ENCODE data around the gene TGFBR3L. TPM values are rescaled to one million over a fixed set of nuclear protein-coding genes. Genes with fewer than 3 reads are reported as not detected.
A peak's percentile ranks its signal among the peaks of the same experiment; 100 is the strongest.

Gene TGFBR3L
- total and polyA plus RNA-seq, 2 of the 13 experiments (the other 11 are each of a cell fraction or from before 2014, with no cell fraction given): 0.20 to 1.0 TPM

DNA sequence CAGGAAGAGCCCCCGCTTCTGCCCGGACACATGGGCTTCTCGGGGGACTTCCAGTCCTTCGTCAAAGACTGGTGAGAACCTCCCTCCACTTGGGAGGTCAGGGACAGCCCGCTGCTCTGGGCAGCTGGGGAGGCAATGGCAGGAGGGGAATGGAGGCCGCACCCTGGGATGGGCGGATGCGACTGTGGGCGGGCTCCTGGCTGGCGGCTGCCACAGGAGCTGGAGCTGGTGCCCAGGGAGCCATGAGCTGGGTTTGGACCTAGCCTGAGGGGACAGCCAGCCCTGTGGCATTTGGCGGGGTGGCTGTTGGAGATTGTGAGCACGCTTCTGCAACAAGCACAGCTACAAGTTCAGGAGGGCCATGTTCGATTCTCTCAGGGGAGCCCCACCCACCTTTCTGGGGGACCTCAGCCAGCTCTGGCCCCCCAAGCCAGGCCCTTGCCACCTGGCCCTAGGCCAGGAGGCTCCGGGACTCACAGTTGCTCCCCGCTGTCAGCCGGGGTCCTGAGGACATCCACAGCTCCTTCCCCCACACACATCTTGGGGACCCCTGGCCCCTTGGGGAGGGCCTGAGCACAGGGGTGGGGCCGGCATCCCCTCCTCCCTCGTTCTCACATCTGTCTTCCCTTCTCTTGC lies 3.0 kb upstream of the TGFBR3L start:
- no peaks in the 10 kb centered on the region for H3K27me3 ChIP-seq (ENCODE audit: control insufficient read depth in 1 of 2, insufficient read depth in 2 of 2, low read length in 2 of 2)
- no peak overlapping the region for H3K27ac ChIP-seq (ENCODE audit: extremely low read length, insufficient read depth, low read length)
- no TSS peak for BruUV-seq (replicated peaks)
- peaks cover 2% of the 10 kb centered on the region for H3K79me2 ChIP-seq (ENCODE audit: insufficient read depth, low read length)
- no peaks in the 10 kb centered on the region for H3K9me3 ChIP-seq (ENCODE audit: low read length)
- H3K9ac ChIP-seq (ENCODE audit: insufficient read depth, low read depth, low read length): no peak overlapping the region
- peaks cover 4 to 20% of the 10 kb centered on the region in 2 experiments; a peak in 3 of 5 replicates for H3K36me3 ChIP-seq (replicated peaks in 1 of 2; ENCODE audit: control insufficient read depth in 1 of 2, insufficient read depth in 2 of 2, low read length in 2 of 2)
- POLR2A ChIA-PET: interaction anchor here (1.9 to 2.6 kb wide), 2 partner anchors 8 to 9 kb away, joined by 6 to 8 read pairs; partner anchors contain the start of genes MAP2K7 and SNAPC2
- no peak overlapping the region for H3K4me3 ChIP-seq (replicated peaks in 1 of 3; ENCODE audit: insufficient read depth in 1 of 3, low read depth in 2 of 3, low read length in 3 of 3)
- H3K4me2 ChIP-seq (ENCODE audit: low read depth, low read length): no peak overlapping the region
- peaks cover 3% of the 10 kb centered on the region; the same call in 1 of the 2 replicates for H4K20me1 ChIP-seq (ENCODE audit: insufficient read depth, low read length)
- TF ChIP-seq ZNF773 (CRISPR knock-in tag; IDR thresholded peaks at IDR 0.05; ENCODE audit: borderline replicate concordance): no peak
- peak; percentile 61 for TF ChIP-seq AGO2 (optimal IDR thresholded peaks at IDR 0.05; ENCODE audit: low read depth, low read length)
- CTCF ChIA-PET (ENCODE audit: low intra/inter-chr PET ratio, low total read pairs): no interaction called here
- H3K4me1 ChIP-seq (ENCODE audit: insufficient read depth, low read length): peaks cover 11% of the 10 kb centered on the region
- no peak overlapping the region for H2AFZ ChIP-seq (ENCODE audit: low read length)
- in situ Hi-C loops (cut with HindIII; ENCODE audit: extremely low pct_ligation_motif_present, low pct_unique_long_range_greater_than_20kb) (no loop called here), intact Hi-C loops (cut with micrococcal nuclease; ENCODE audit: unreplicated experiment) (no loop called here)
- WGBS (ENCODE audit: low lambda C conversion rate): 96% methylated on average over 7 of the region's 18 CpGs
- no peak for ATAC-seq
- FAIRE-seq: no peak
- DNase-seq (ENCODE audit: low spot score): no peak

DNA sequence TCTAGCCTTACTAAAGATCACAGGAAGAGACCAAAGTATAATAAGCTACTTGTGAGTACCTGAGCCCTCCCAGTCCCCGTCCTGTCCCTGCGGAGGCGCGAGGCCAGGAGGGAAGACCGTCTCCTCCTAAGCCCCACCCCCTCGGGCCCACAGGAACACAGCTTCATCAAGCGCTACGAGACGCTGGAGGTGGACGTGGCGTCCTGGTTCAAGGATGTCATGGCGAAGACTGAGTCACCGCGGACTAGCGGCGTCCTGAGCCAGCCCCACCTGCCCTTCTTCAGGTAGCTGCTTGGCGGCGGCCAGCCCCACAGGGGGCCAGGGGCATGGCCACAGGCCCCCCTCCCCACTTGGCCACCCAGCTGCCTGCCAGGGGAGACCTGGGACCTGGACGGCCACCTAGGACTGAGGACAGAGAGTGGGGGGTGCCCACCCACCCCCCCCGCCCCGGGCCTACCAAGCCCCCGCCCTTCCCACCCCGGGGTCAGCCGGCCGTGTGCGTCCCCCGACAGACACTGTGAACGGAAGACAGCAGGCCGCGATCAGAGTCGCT lies 2.4 kb upstream of the TGFBR3L start:
- TF ChIP-seq ZNF225 (CRISPR knock-in tag; IDR thresholded peaks at IDR 0.05): no peak
- no peak for TF ChIP-seq RAD21 (CRISPR knock-in tag; IDR thresholded peaks at IDR 0.05)
- no peak for TF ChIP-seq RFXANK (CRISPR knock-in tag; IDR thresholded peaks at IDR 0.05)
- no peak for TF ChIP-seq EZH2 (conservative IDR thresholded peaks at IDR 0.05; ENCODE audit: low read depth, low read length)
- TF ChIP-seq ZNF629 (CRISPR knock-in tag; conservative IDR thresholded peaks at IDR 0.05): no peak
- TF ChIP-seq ZNF510 (CRISPR knock-in tag; IDR thresholded peaks at IDR 0.05; ENCODE audit: low read depth): no peak
- TF ChIP-seq GATA4 (IDR thresholded peaks at IDR 0.05; ENCODE audit: borderline replicate concordance, low read depth): no peak
- no peaks in the 10 kb centered on the region for H3K27me3 ChIP-seq (ENCODE audit: control insufficient read depth in 1 of 2, insufficient read depth in 2 of 2, low read length in 2 of 2)
- intact Hi-C loops (cut with micrococcal nuclease; ENCODE audit: unreplicated experiment) (no loop called here), in situ Hi-C loops (cut with HindIII; ENCODE audit: extremely low pct_ligation_motif_present, low pct_unique_long_range_greater_than_20kb) (no loop called here)
- DNase-seq (ENCODE audit: low spot score): no peak
- no peak overlapping the region for H3K4me3 ChIP-seq (replicated peaks in 1 of 3; ENCODE audit: insufficient read depth in 1 of 3, low read depth in 2 of 3, low read length in 3 of 3)
- ChIA-PET CTCF (ENCODE audit: low intra/inter-chr PET ratio, low total read pairs) (no interaction called here), POLR2A (interaction anchor here (1.9 to 2.6 kb wide), 2 partner anchors 8 to 9 kb away, joined by 6 to 8 read pairs; partner anchors contain the start of genes MAP2K7 and SNAPC2)
- no peak overlapping the region for H3K9ac ChIP-seq (ENCODE audit: insufficient read depth, low read depth, low read length)
- ATAC-seq: no peak
- H3K79me2 ChIP-seq (ENCODE audit: insufficient read depth, low read length): no peaks in the 10 kb centered on the region
- H3K36me3 ChIP-seq (replicated peaks in 1 of 2; ENCODE audit: control insufficient read depth in 1 of 2, insufficient read depth in 2 of 2, low read length in 2 of 2): peaks cover 4 to 20% of the 10 kb centered on the region in 2 experiments; a peak in 3 of 5 replicates
- no peak for FAIRE-seq
- H3K9me3 ChIP-seq (ENCODE audit: low read length): no peaks in the 10 kb centered on the region
- no peak overlapping the region for H3K27ac ChIP-seq (ENCODE audit: extremely low read length, insufficient read depth, low read length)
- BruUV-seq (replicated peaks): no TSS peak
- H4K20me1 ChIP-seq (ENCODE audit: insufficient read depth, low read length): peaks cover 3% of the 10 kb centered on the region; the same call in 1 of the 2 replicates
- peaks cover 16% of the 10 kb centered on the region for H3K4me1 ChIP-seq (ENCODE audit: insufficient read depth, low read length)
- H3K4me2 ChIP-seq (ENCODE audit: low read depth, low read length): no peak overlapping the region
- no peak overlapping the region for H2AFZ ChIP-seq (ENCODE audit: low read length)
- WGBS (ENCODE audit: low lambda C conversion rate): 97% methylated on average over 11 of the region's 31 CpGs

Measured in HepG2 (cell line).